ENCODE data around the gene PITX3.

PITX3 gene

GRCh38 chr10:102261196-102261595 lies 19.9 kb upstream of the PITX3 start:
- H3K4me3 ChIP-seq (ENCODE audit: low read depth, low read length) = no peak overlapping the region
- POLR2A ChIA-PET = interaction anchor here (1.0 kb wide), 1 partner anchor 16 kb away, joined by 3 read pairs; the partner anchor contains the start of gene GBF1
- CTCF ChIA-PET = interaction anchor here (2.9 kb wide), 1 partner anchor 30 kb away, joined by 7 read pairs; no protein-coding TSS in a partner anchor
- H3K9me3 ChIP-seq (ENCODE audit: control insufficient read depth, insufficient read depth, low read depth, low read length) = no peaks in the 10 kb centered on the region
- peaks cover 6% of the 10 kb centered on the region; the same call in 1 of the 2 replicates for H3K4me1 ChIP-seq (ENCODE audit: control insufficient read depth, insufficient read depth, low read length)
- no peak overlapping the region for H3K27ac ChIP-seq (ENCODE audit: extremely low read depth, low read depth, low read length)
- no peak for TF ChIP-seq ZSCAN23 (tag by site-specific recombination; IDR thresholded peaks at IDR 0.05)
- TF ChIP-seq GFI1B (tag by site-specific recombination; IDR thresholded peaks at IDR 0.05) = no peak
- TF ChIP-seq ZNF274 (IDR thresholded peaks at IDR 0.05; ENCODE audit: low read length) = no peak
- no peak for TF ChIP-seq ZNF274 (tag by site-specific recombination; IDR thresholded peaks at IDR 0.05; ENCODE audit: borderline replicate concordance)
- TF ChIP-seq ZNF416 (tag by site-specific recombination; IDR thresholded peaks at IDR 0.05) = no peak
- TF ChIP-seq RBAK (tag by site-specific recombination; IDR thresholded peaks at IDR 0.05) = no peak
- TF ChIP-seq ZNF510 (tag by site-specific recombination; IDR thresholded peaks at IDR 0.05; ENCODE audit: insufficient replicate concordance) = no peak
- TF ChIP-seq ZBTB6 (tag by site-specific recombination; IDR thresholded peaks at IDR 0.05) = no peak
- no peak for TF ChIP-seq SP2 (tag by site-specific recombination; IDR thresholded peaks at IDR 0.05)
- TF ChIP-seq ZNF433 (tag by site-specific recombination; IDR thresholded peaks at IDR 0.05; ENCODE audit: low read depth) = no peak
- TF ChIP-seq ZNF776 (tag by site-specific recombination; IDR thresholded peaks at IDR 0.05; ENCODE audit: borderline replicate concordance) = no peak
- TF ChIP-seq BCL11B (tag by site-specific recombination; IDR thresholded peaks at IDR 0.05; ENCODE audit: low read depth) = no peak
- no peak for TF ChIP-seq ZBTB11 (tag by site-specific recombination; conservative IDR thresholded peaks at IDR 0.05; ENCODE audit: low read depth)
- no peak for TF ChIP-seq CTCF (tag by site-specific recombination; IDR thresholded peaks at IDR 0.05)
- no peak for TF ChIP-seq ZNF791 (tag by site-specific recombination; IDR thresholded peaks at IDR 0.05)
- no peak for TF ChIP-seq SCRT2 (tag by site-specific recombination; IDR thresholded peaks at IDR 0.05)
- TF ChIP-seq ZNF658 (tag by site-specific recombination; IDR thresholded peaks at IDR 0.05) = no peak
- TF ChIP-seq, protein P1, sequence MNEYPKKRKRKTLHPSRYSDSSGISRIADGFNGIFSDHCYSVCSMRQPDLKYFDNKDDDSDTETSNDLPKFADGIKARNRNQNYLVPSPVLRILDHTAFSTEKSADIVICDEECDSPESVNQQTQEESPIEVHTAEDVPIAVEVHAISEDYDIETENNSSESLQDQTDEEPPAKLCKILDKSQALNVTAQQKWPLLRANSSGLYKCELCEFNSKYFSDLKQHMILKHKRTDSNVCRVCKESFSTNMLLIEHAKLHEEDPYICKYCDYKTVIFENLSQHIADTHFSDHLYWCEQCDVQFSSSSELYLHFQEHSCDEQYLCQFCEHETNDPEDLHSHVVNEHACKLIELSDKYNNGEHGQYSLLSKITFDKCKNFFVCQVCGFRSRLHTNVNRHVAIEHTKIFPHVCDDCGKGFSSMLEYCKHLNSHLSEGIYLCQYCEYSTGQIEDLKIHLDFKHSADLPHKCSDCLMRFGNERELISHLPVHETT (tag by site-specific recombination; IDR thresholded peaks at IDR 0.05) = no peak
- TF ChIP-seq ZNF266 (tag by site-specific recombination; IDR thresholded peaks at IDR 0.05; ENCODE audit: low read depth) = no peak
- no peak for TF ChIP-seq ZNF76 (tag by site-specific recombination; IDR thresholded peaks at IDR 0.05; ENCODE audit: borderline replicate concordance, low read depth)
- TF ChIP-seq ZNF747 (tag by site-specific recombination; IDR thresholded peaks at IDR 0.05) = no peak
- peaks cover 23 to 50% of the 10 kb centered on the region in 2 experiments for H3K36me3 ChIP-seq (ENCODE audit: control insufficient read depth in 2 of 2, insufficient read depth in 1 of 2, low read length in 2 of 2)

Measured in HEK293 (cell line).